ENCODE measurements around the gene HNRNPUL1.
"Not testable (repeated sequence)": the region's sequence is repeated elsewhere in the genome, so short reads cannot be mapped to it uniquely, and the experiment has no call there.

DNA sequence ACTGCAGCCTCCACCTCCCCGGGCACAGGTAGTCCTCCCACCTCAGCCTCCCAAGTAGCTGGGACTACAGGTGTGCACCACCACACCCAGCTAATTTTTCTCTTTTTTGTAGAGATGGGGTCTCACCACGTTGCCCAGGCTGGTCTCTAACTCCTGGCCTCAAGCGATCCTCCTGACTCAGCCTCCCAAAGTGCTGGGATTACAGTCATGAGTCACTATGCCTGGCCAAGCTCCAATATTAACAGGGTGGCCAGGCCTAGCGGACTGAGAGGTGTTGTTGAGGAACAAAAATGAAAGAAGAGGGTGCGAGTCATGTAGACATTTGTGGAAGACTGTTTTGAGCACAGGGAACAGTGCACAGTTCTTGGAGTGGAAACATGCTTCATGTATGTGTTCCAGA, 34.8 kb upstream of the HNRNPUL1 start:
- TF ChIP-seq EZH2 (IDR thresholded peaks at IDR 0.05); FOXP2 (optimal IDR thresholded peaks at IDR 0.05; ENCODE audit: control extremely low read depth, extremely low read length, insufficient read depth): not testable (repeated sequence)
